ENCODE results near the gene PVALB.

DNA sequence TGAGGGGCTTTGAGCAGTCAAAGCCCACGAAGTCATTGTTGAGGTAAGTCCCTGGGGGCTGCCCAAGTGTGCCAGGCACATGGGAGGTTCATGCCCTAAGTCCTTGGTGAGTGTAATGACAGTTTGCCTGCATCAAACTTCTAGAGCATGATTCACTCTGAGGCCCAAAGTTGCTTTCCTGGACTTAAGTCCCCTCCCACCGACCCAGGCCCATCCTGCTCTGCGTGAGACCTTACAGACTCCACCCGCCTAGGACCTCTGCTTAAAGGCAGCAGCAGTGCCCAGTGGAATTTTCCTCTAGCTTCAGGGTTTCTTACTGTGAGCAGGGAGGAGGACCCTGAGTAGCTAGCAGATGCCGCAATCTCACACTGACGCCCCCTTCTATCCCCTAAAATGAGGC is 5.7 kb upstream of the PVALB start:
- TF ChIP-seq, protein P1, sequence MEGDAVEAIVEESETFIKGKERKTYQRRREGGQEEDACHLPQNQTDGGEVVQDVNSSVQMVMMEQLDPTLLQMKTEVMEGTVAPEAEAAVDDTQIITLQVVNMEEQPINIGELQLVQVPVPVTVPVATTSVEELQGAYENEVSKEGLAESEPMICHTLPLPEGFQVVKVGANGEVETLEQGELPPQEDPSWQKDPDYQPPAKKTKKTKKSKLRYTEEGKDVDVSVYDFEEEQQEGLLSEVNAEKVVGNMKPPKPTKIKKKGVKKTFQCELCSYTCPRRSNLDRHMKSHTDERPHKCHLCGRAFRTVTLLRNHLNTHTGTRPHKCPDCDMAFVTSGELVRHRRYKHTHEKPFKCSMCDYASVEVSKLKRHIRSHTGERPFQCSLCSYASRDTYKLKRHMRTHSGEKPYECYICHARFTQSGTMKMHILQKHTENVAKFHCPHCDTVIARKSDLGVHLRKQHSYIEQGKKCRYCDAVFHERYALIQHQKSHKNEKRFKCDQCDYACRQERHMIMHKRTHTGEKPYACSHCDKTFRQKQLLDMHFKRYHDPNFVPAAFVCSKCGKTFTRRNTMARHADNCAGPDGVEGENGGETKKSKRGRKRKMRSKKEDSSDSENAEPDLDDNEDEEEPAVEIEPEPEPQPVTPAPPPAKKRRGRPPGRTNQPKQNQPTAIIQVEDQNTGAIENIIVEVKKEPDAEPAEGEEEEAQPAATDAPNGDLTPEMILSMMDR (IDR thresholded peaks at IDR 0.05) = no peak
- no peak for TF ChIP-seq POLR2AphosphoS5 (IDR thresholded peaks at IDR 0.05)
